NCI-H1930 (cell line): ENCODE measurements around the gene CLIC2.
"Not testable (repeated sequence)": the region's sequence is repeated elsewhere in the genome, so short reads cannot be mapped to it uniquely, and the experiment has no call there.

Experiments used
- DNase-seq, 2 experiments: peaks; one replicate each; lab custom pipeline; 2025; lab: John Stamatoyannopoulos, UW

Gene CLIC2

GRCh38 chrX:155334486-155335336 is at the start of gene CLIC2:
TSS of gene CLIC2 (minus strand) at chrX:155334614. CDS start at chrX:155334427, 187 bp downstream.
- DNase-seq = no peak

DNA sequence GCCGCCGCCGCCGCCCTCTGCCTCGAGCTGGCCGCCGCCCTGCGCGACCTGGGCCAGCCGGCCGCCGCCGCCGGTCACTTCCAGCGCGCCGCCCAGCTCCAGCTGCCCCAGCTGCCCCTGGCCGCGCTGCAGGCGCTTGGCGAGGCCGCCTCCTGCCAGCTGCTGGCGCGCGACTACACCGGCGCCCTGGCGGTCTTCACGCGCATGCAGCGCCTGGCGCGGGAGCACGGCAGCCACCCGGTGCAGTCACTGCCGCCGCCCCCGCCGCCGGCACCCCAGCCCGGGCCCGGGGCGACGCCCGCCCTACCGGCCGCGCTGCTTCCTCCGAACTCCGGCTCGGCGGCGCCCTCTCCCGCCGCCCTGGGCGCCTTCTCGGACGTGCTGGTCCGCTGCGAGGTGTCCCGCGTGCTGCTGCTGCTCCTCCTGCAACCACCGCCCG is 48.1 kb upstream of the CLIC2 start:
- not testable (repeated sequence) for DNase-seq

GRCh38 chrX:155381843-155382528 is 47.6 kb upstream of the CLIC2 start, which contains the start of gene F8A2:
TSS of gene F8A2 (plus strand) at chrX:155382095. CDS start at chrX:155382115, 20 bp downstream.
- DNase-seq = not testable (repeated sequence)

GRCh38 chrX:155379802-155380201 is 45.4 kb upstream of the CLIC2 start:
- not testable (repeated sequence) for DNase-seq

DNA sequence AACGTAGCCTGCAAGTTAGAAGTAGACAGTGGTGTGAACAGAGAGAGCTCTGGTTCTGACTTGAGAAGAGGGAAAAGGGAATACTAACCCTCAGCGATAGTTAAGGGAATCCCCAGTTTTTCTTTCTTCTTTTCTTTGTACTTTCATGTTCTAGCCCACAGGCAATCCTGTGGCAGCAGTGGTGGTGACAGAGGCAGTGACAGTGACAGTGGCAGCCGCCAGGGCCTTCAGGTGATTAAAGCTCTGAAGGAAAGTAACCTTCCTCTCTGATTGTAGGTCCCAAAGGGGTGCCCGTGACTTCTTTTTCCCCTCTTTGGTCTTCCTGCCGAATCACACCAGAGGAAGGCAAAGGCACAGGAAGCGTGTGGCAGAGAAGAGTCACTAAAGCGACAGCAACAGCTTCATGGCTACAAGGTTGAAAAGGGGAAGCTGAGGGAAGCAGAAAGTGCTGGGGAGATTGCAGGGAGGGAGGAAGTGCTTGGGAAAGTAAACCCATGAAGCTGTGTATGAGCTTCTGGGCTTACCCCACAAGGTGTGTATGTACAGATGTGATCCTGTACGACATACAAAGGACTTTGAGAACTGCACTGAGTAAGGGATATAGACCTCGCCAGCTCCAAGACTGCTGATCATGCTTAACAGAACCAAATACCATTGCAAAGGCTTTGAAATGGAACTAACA is 39.5 kb upstream of the CLIC2 start:
- not testable (repeated sequence) for DNase-seq

DNA sequence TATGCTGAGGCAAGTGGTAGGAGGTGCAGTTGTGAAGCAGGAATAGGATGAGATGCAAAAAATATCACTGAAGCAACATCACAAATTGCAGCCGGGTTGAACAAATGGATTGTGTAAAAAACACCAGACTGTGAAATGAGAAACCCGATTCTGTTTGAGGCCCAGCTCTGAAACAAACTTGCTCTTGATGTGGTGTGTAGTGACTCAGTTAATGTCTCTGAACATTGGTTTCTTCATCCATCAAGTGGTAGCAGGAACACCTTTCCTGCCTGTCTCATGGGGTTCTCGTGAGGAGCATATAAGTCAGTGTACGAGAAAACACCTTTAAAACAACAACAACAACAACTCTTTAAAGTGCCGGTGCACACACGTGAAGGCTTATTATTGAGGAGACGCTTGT is 29.3 kb upstream of the CLIC2 start:
- not testable (repeated sequence) for DNase-seq

- not testable (repeated sequence) for DNase-seq
These were observed 15.0 kb upstream of the CLIC2 start for GRCh38 chrX:155349448-155349847.

GRCh38 chrX:155345689-155346088 is 11.3 kb upstream of the CLIC2 start:
- not testable (repeated sequence) for DNase-seq

GRCh38 chrX:155335337-155335712 is 911 bp upstream of the CLIC2 start:
- DNase-seq = not testable (repeated sequence)

GRCh38 chrX:155333544-155334100 is 792 bp downstream of the CLIC2 start:
- DNase-seq = no peak

- DNase-seq = no peak
These were observed 3.4 kb downstream of the CLIC2 start for GRCh38 chrX:155330992-155331391.

DNA sequence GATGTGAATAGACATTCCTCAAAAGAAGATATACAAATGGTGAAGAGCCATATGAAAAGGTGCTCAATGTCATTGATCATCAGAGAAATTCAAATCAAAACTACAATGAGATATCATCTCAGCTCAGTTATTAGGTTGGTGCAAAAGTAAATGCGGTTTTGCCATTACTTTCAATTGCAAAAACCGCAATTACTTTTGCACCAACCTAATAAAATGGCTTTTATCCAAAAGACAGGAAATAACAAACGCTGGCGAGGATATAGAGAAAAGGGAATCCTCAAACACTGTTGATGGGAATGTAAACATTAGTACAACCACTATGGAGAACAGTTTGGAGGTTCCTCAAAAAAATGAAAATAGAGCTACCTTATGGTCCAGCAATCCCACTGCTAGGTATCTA is 5.1 kb downstream of the CLIC2 start:
- no peak for DNase-seq

GRCh38 chrX:155326610-155327009 is 7.8 kb downstream of the CLIC2 start:
- DNase-seq = no peak

GRCh38 chrX:155314260-155314659 is 20.2 kb downstream of the CLIC2 start:
- no peak for DNase-seq

GRCh38 chrX:155313766-155314165 is 20.6 kb downstream of the CLIC2 start:
- no peak for DNase-seq

- DNase-seq = no peak
These were observed 40.6 kb downstream of the CLIC2 start for GRCh38 chrX:155293771-155294170.

GRCh38 chrX:155279873-155280272 is 54.5 kb downstream of the CLIC2 start:
- no peak for DNase-seq

GRCh38 chrX:155270969-155271368 is 63.4 kb downstream of the CLIC2 start:
- no peak for DNase-seq

DNA sequence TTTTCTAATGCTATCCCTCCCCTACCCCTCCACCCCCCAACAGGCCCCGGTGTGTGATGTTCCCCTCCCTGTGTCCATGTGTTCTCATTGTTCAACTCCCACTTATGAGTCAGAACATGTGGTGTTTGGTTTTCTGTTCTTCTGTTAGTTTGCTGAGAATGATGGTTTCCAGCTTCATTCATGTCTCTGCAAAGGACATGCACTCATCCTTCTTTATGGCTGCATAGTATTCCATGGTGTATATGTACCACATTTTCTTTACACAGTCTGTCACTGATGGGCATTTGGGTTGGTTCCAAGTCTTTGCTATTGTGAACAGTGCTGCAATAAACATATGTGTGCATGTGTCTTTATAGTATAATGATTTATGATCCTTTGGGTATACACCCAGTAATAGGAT is 66.4 kb downstream of the CLIC2 start:
- not testable (repeated sequence) for DNase-seq

DNA sequence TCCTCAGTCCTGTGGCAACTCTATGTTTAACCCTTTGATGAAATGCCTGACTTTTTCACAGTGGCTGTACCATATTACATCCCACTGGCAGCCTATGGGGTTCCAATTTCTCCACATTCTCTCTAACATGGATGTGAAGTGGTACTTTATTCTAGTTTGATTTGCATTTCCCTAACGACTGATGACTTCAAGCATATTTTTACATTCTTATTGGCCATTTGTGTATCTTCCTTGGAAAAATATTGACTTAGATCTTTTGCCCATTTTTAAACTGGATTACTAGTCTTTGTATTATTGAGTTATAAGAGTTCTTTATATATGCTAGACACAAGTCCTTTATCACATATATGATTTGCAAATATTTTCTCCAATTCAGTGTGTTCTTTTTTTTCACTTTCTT is 68.0 kb downstream of the CLIC2 start:
- no peak for DNase-seq

DNA sequence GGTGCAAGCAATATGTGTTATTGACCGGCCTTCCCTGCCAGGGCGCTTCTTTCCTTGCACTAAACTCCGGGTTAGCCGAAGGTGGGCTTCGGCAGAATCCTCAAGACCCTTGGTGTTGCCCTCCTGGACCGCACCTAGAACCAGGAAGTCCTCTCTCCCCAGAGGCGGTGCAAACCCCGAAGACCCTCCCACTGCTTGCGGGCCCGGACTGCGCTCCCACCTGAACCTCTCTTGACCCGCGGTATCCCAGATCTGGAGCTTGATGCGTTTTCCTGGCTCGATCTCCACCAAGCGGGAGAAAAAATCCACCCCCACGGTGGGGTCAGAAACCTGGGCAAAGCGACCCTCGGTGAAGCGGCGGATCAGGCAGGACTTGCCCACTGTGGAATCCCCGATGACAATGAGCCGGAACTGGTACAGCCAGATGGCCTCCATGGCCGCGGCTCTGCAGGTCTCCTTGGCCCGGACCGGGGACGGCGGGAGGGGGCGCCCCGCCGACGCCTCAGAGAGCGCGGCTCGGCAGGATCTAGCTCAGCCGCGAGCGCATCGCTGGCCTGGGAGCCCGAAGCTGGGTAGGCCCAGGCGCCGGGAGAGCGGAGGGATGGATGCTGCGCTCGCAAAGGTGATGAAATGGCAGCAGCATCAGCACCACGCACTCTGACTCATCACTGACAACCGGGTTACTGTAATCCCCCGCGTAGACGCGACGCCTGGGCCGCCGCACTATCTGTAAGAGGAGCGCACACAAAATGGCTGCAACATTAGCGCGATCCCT is 70.4 kb downstream of the CLIC2 start, which contains the start of gene RAB39B:
RAB39B (minus strand) TSS at position 638 of the 775 bp plus-strand sequence; CDS start at position 435, 203 bp downstream.
- peak; percentile 62 to 70 for DNase-seq
